Astrocyte of the cerebellum (primary cell): Measurements from ENCODE around the gene TUBG2.

Experiments used
- DNase-seq: peaks from one replicate; pipeline ENCODE4 v3.0.0-alpha.2; 2011; ENCODE audit warnings: low read depth
- H3K4me3 ChIP-seq: 2 replicates; pipeline ENCODE4 v1.5.1; 2011; ENCODE audit warnings: mild to moderate bottlenecking, low read depth, low read length, moderate library complexity
- CTCF ChIP-seq: IDR thresholded peaks from 2 replicates; pipeline ENCODE4 v1.5.1; 2012; ENCODE audit warnings: low read length, low read depth, moderate library complexity, mild to moderate bottlenecking; ENCODE audit errors: missing control alignments
- in situ Hi-C: cut with HindIII; loops from 2 replicates; pipeline ENCODE4 v1.10.0; 2017; ENCODE audit warnings: low sequenced_read_pairs

TUBG2 gene

GRCh38 chr17:42682722-42683403 is 23.8 kb downstream of the TUBG2 start:
- in situ Hi-C loops, result no loop called here
- no peak for DNase-seq
- H3K4me3 ChIP-seq, result peak overlapping the region; percentile 52
- no peak for TF ChIP-seq CTCF

GRCh38 chr17:42683407-42684034 is 24.4 kb downstream of the TUBG2 start:
- DNase-seq, result no peak
- TF ChIP-seq CTCF, result no peak
- in situ Hi-C loops, result no loop called here
- H3K4me3 ChIP-seq, result peak overlapping the region; percentile 52

- in situ Hi-C loops, result no loop called here
- no peak for DNase-seq
- TF ChIP-seq CTCF, result no peak
- H3K4me3 ChIP-seq, result no peak overlapping the region
These were observed 26.0 kb downstream of the TUBG2 start for GRCh38 chr17:42684929-42685556.

GRCh38 chr17:42685831-42686230 is 26.7 kb downstream of the TUBG2 start:
- no peak for DNase-seq
- in situ Hi-C loops, result no loop called here
- H3K4me3 ChIP-seq, result no peak overlapping the region
- TF ChIP-seq CTCF, result no peak

- DNase-seq, result no peak
- no peak for TF ChIP-seq CTCF
- in situ Hi-C loops, result no loop called here
- H3K4me3 ChIP-seq, result no peak overlapping the region
These were observed 27.5 kb downstream of the TUBG2 start for GRCh38 chr17:42686520-42687128.

- H3K4me3 ChIP-seq, result no peak overlapping the region
- DNase-seq, result no peak
- in situ Hi-C loops, result no loop called here
- TF ChIP-seq CTCF, result no peak
These were observed 28.7 kb downstream of the TUBG2 start for GRCh38 chr17:42687707-42688320.
